Astrocyte (in vitro differentiated cells and primary cell): ENCODE measurements around the gene CACNA1C. TPM values are rescaled to one million over a fixed set of nuclear protein-coding genes. Genes with fewer than 3 reads are reported as not detected.

Source experiments
- DNase-seq: peaks from one replicate; pipeline ENCODE4 v3.0.0-alpha.2; 2010; ENCODE audit warnings: low read depth
- FAIRE-seq: peaks from 2 replicates; lab custom pipeline; 2011; peaks lifted over from hg19 to GRCh38; lab: Jason Lieb, UNC
- H2AFZ ChIP-seq: 2 replicates; pipeline ENCODE4 v1.6.0; 2012; ENCODE audit warnings: low read depth, low read length, inconsistent platforms
- H3K27ac ChIP-seq: 2 replicates; pipeline ENCODE4 v1.5.1; 2011; ENCODE audit warnings: low read depth, low read length, inconsistent platforms
- H3K27me3 ChIP-seq: 2 replicates; pipeline ENCODE4 v1.6.0; 2011; ENCODE audit warnings: low read length, inconsistent platforms; ENCODE audit not compliant: insufficient read depth
- H3K36me3 ChIP-seq: 2 replicates; pipeline ENCODE4 v1.5.1; 2011; ENCODE audit warnings: low read length, inconsistent platforms; ENCODE audit not compliant: insufficient read depth
- H3K4me1 ChIP-seq: 2 replicates; pipeline ENCODE4 v1.5.1; 2011; ENCODE audit warnings: low read length, inconsistent platforms; ENCODE audit not compliant: insufficient read depth
- H3K4me2 ChIP-seq: 2 replicates; pipeline ENCODE4 v1.6.0; 2012; ENCODE audit warnings: low read length, inconsistent platforms
- H3K4me3 ChIP-seq: 2 replicates; pipeline ENCODE4 v1.5.1; 2011; ENCODE audit warnings: low read depth, mild to moderate bottlenecking, low read length, inconsistent platforms; ENCODE audit not compliant: insufficient read depth
- H3K79me2 ChIP-seq: 2 replicates; pipeline ENCODE4 v1.6.0; 2012; ENCODE audit warnings: mild to moderate bottlenecking, low read length, inconsistent platforms; ENCODE audit not compliant: insufficient read depth
- H3K9ac ChIP-seq: 2 replicates; pipeline ENCODE4 v1.6.0; 2012; ENCODE audit warnings: mild to moderate bottlenecking, low read length, inconsistent platforms
- H3K9me3 ChIP-seq: 2 replicates; pipeline ENCODE4 v1.5.1; 2012; ENCODE audit warnings: low read depth, mild to moderate bottlenecking, low read length, inconsistent platforms; ENCODE audit not compliant: insufficient read depth
- H4K20me1 ChIP-seq: 2 replicates; pipeline ENCODE4 v1.6.0; 2012; ENCODE audit warnings: low read length, inconsistent platforms; ENCODE audit not compliant: insufficient read depth
- H3K27ac Mint-ChIP-seq: one replicate; pipeline ENCODE4 v1.8.0; 2021; ENCODE audit warnings: mild to moderate bottlenecking, mixed read lengths; ENCODE audit not compliant: unreplicated experiment
- H3K27me3 Mint-ChIP-seq: one replicate; pipeline ENCODE4 v1.8.0; 2021; ENCODE audit warnings: low read depth, mixed read lengths; ENCODE audit not compliant: unreplicated experiment
- H3K36me3 Mint-ChIP-seq: one replicate; pipeline ENCODE4 v1.8.0; 2021; ENCODE audit warnings: low read depth, mixed read lengths; ENCODE audit not compliant: unreplicated experiment
- H3K4me1 Mint-ChIP-seq: one replicate; pipeline ENCODE4 v1.8.0; 2021; ENCODE audit warnings: low read depth, mixed read lengths; ENCODE audit not compliant: unreplicated experiment
- H3K4me3 Mint-ChIP-seq: one replicate; pipeline ENCODE4 v1.8.0; 2021; ENCODE audit warnings: mild to moderate bottlenecking, moderate library complexity, mixed read lengths; ENCODE audit not compliant: unreplicated experiment
- H3K9me3 Mint-ChIP-seq: one replicate; pipeline ENCODE4 v1.8.0; 2021; ENCODE audit warnings: mild to moderate bottlenecking, mixed read lengths; ENCODE audit not compliant: unreplicated experiment
- CTCF ChIP-seq: IDR thresholded peaks from 2 replicates; pipeline ENCODE4 v1.5.1; 2011; ENCODE audit warnings: low read depth, mild to moderate bottlenecking, inconsistent platforms, low read length, moderate library complexity; ENCODE audit not compliant: insufficient read depth
- EZH2 ChIP-seq: IDR thresholded peaks from 2 replicates; pipeline ENCODE4 v1.6.1; 2012; ENCODE audit warnings: mild to moderate bottlenecking, low read length, inconsistent platforms; ENCODE audit not compliant: insufficient read depth
- total RNA-seq: library from RNA; stranded (reverse); gene quantifications from 2 replicates; pipeline ENCODE4 v1.2.1, GENCODE V29; 2021

Gene CACNA1C
- total RNA-seq, 1 donor from 2014 or later = 2.1 TPM

DNA sequence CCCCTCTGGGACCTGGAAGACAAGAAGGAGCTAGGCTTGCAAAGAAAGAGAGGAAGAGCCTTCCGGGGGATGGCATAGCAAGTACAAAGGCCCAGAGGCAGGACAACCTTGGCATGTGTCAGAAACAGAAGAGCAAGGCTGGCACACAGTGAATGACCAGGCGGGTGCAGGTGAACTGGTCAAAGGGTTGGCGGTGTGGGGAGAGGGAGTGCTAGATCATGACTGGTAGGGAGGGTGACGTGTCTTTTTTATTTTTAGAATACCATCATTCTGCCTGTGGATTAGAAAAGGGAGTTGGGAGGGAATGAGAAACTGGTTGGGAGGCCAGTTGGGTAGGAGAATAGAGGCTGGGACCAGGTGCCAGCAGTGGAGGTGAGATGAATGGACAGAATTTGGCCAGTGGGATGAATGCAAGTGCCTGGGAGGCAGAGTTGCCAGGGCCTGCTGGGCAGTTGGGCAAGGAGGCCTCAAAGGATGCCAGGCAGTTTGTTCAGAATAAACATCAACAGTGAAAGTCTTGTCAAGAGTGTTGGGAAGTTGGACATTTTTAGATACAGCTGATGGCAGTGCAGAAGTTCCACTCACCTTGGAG, 168.3 kb downstream of the CACNA1C start:
- H3K4me3 ChIP-seq = no peak overlapping the region
- FAIRE-seq = no peak
- H3K9me3 ChIP-seq = no peaks in the 10 kb centered on the region
- H3K4me1 ChIP-seq = peaks cover 7% of the 10 kb centered on the region
- Mint-ChIP-seq H3K4me3 (peak overlapping the region; percentile 36), H3K27ac (no peak overlapping the region), H3K36me3 (peaks cover 1% of the 10 kb centered on the region), H3K4me1 (peaks cover 4% of the 10 kb centered on the region), H3K27me3 (peaks cover 39% of the 10 kb centered on the region), H3K9me3 (peaks cover 2% of the 10 kb centered on the region)
- H4K20me1 ChIP-seq = no peaks in the 10 kb centered on the region
- no peak overlapping the region for H2AFZ ChIP-seq
- H3K9ac ChIP-seq = no peak overlapping the region
- no peaks in the 10 kb centered on the region for H3K27me3 ChIP-seq
- DNase-seq = no peak
- H3K79me2 ChIP-seq = no peaks in the 10 kb centered on the region
- H3K4me2 ChIP-seq = no peak overlapping the region
- H3K36me3 ChIP-seq = no peaks in the 10 kb centered on the region
- H3K27ac ChIP-seq = no peak overlapping the region
- TF ChIP-seq EZH2 = no peak
- TF ChIP-seq CTCF = no peak

DNA sequence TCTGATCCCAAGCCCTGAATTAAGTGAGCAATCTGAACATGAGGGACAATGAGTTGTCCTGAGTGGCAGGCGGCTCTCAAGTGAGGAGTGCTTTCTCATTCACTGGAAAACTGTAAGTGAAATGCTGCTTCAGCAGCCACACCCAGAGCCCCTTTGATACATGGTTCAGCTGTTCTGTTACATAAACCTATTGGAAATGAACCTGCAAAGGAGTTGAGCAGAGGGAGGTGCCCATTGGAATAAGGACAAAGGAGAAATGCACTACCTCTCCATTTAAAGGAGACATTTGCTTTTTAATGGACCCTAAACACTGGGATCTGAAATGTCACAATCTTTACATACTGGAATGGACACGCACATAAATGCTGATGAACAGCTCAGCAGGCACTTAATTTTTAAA, 169.9 kb downstream of the CACNA1C start:
- DNase-seq = no peak
- H3K9me3 ChIP-seq = no peaks in the 10 kb centered on the region
- no peaks in the 10 kb centered on the region for H3K4me1 ChIP-seq
- H3K4me2 ChIP-seq = no peak overlapping the region
- H4K20me1 ChIP-seq = no peaks in the 10 kb centered on the region
- Mint-ChIP-seq H3K27me3 (peaks cover 45% of the 10 kb centered on the region), H3K4me3 (no peak overlapping the region), H3K9me3 (peaks cover 2% of the 10 kb centered on the region), H3K4me1 (peaks cover 2% of the 10 kb centered on the region), H3K27ac (no peak overlapping the region), H3K36me3 (peaks cover 1% of the 10 kb centered on the region)
- H2AFZ ChIP-seq = no peak overlapping the region
- no peak for FAIRE-seq
- no peaks in the 10 kb centered on the region for H3K36me3 ChIP-seq
- H3K4me3 ChIP-seq = no peak overlapping the region
- H3K27ac ChIP-seq = no peak overlapping the region
- no peaks in the 10 kb centered on the region for H3K27me3 ChIP-seq
- H3K9ac ChIP-seq = no peak overlapping the region
- no peaks in the 10 kb centered on the region for H3K79me2 ChIP-seq
- TF ChIP-seq EZH2 (no peak), CTCF (no peak)

DNA sequence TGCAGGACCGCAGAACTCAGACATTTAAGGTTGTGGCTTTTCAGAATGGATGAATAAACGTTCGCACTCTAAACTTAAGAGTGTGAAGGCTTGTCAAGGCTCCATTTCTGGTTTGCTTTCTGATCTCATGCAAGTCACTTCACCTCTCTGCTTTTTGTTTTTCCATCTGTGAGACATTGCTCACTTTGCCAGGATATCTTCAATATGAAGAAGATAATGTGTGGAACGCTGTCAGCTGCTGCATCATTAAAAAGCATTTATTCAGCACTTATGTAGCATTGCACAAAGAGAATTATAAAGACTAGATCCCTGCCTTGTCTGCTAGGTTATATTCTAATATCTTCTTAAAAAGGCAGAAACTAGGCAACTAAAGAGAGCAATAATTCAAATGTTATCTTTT, 172.2 kb downstream of the CACNA1C start:
- no peaks in the 10 kb centered on the region for H3K9me3 ChIP-seq
- H3K4me1 Mint-ChIP-seq = peaks cover 2% of the 10 kb centered on the region
- peak; percentile 41 for FAIRE-seq
- TF ChIP-seq CTCF (no peak), EZH2 (no peak)
- H3K27ac Mint-ChIP-seq = no peak overlapping the region
- H3K36me3 ChIP-seq = no peaks in the 10 kb centered on the region
- H3K9me3 Mint-ChIP-seq = peaks cover 4% of the 10 kb centered on the region
- peaks cover 1% of the 10 kb centered on the region for H3K36me3 Mint-ChIP-seq
- H3K27me3 ChIP-seq = no peaks in the 10 kb centered on the region
- H3K4me1 ChIP-seq = no peaks in the 10 kb centered on the region
- no peaks in the 10 kb centered on the region for H3K79me2 ChIP-seq
- H2AFZ ChIP-seq = no peak overlapping the region
- DNase-seq = no peak
- no peak overlapping the region for H3K4me3 ChIP-seq
- H3K4me3 Mint-ChIP-seq = no peak overlapping the region
- H3K27me3 Mint-ChIP-seq = peaks cover 30% of the 10 kb centered on the region
- no peak overlapping the region for H3K4me2 ChIP-seq
- H4K20me1 ChIP-seq = no peaks in the 10 kb centered on the region
- no peak overlapping the region for H3K9ac ChIP-seq
- H3K27ac ChIP-seq = no peak overlapping the region
